Renal cortex interstitium (tissue), 15 donors: Measurements from ENCODE around the gene PTPN3. TPM values are rescaled to one million over a fixed set of nuclear protein-coding genes. Genes with fewer than 3 reads are reported as not detected.
A peak's percentile ranks its signal among the peaks of the same experiment; 100 is the strongest.
"Not testable (repeated sequence)": the region's sequence is repeated elsewhere in the genome, so short reads cannot be mapped to it uniquely, and the experiment has no call there.

ENCODE experiments used
- DNase-seq, 11 donors: peaks; one replicate each; pipeline ENCODE4 v3.0.0-alpha.2; 2013; ENCODE audit warnings: low read depth in 9 of 11, low spot score in 4 of 11; ENCODE audit errors: extremely low read depth in 1 of 11
- long read RNA-seq, 16 experiments: transcript quantifications; one replicate each; lab custom pipeline, GENCODE V29; 2026
- polyA plus RNA-seq, 3 donors: library from polyadenylated mRNA; unstranded; fragments of 120-200 nt; gene quantifications; one replicate each; pipeline ENCODE4 v1.2.1, GENCODE V29; 2013; ENCODE audit not compliant: insufficient read length in 3 of 3

PTPN3 gene, protein sequence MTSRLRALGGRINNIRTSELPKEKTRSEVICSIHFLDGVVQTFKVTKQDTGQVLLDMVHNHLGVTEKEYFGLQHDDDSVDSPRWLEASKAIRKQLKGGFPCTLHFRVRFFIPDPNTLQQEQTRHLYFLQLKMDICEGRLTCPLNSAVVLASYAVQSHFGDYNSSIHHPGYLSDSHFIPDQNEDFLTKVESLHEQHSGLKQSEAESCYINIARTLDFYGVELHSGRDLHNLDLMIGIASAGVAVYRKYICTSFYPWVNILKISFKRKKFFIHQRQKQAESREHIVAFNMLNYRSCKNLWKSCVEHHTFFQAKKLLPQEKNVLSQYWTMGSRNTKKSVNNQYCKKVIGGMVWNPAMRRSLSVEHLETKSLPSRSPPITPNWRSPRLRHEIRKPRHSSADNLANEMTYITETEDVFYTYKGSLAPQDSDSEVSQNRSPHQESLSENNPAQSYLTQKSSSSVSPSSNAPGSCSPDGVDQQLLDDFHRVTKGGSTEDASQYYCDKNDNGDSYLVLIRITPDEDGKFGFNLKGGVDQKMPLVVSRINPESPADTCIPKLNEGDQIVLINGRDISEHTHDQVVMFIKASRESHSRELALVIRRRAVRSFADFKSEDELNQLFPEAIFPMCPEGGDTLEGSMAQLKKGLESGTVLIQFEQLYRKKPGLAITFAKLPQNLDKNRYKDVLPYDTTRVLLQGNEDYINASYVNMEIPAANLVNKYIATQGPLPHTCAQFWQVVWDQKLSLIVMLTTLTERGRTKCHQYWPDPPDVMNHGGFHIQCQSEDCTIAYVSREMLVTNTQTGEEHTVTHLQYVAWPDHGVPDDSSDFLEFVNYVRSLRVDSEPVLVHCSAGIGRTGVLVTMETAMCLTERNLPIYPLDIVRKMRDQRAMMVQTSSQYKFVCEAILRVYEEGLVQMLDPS
- polyA plus RNA-seq: 10 to 100 TPM; 41.1 to 59.7 (median 54.2) TPM
- long read RNA-seq, donor 1, partial matches to known transcripts: 7 of 7 reads
- long read RNA-seq, donor 1, other reads (novel, unspliced or antisense): 0 of 7 reads
- long read RNA-seq, donor 2: 0 reads
- long read RNA-seq, donor 3, full-length matches to known transcripts: 3 of 9 reads
- long read RNA-seq, donor 3, partial matches to known transcripts: 6 of 9 reads
- long read RNA-seq, donor 3, other reads (novel, unspliced or antisense): 0 of 9 reads
- long read RNA-seq, donor 4, full-length matches to known transcripts: 2 of 2 reads
- long read RNA-seq, donor 4, partial matches to known transcripts: 0 of 2 reads
- long read RNA-seq, donor 4, other reads (novel, unspliced or antisense): 0 of 2 reads
- long read RNA-seq, donor 5: 0 reads
- long read RNA-seq, donor 6, full-length matches to known transcripts: 4 of 4 reads
- long read RNA-seq, donor 6, partial matches to known transcripts: 0 of 4 reads
- long read RNA-seq, donor 6, other reads (novel, unspliced or antisense): 0 of 4 reads
- long read RNA-seq, donor 7: 0 reads
- long read RNA-seq, donor 8, full-length matches to known transcripts: 4 of 10 reads
- long read RNA-seq, donor 8, partial matches to known transcripts: 6 of 10 reads
- long read RNA-seq, donor 8, other reads (novel, unspliced or antisense): 0 of 10 reads
- long read RNA-seq, donor 9, full-length matches to known transcripts: 3 of 3 reads
- long read RNA-seq, donor 9, partial matches to known transcripts: 0 of 3 reads
- long read RNA-seq, donor 9, other reads (novel, unspliced or antisense): 0 of 3 reads
- long read RNA-seq, donor 10, full-length matches to known transcripts: 7 of 7 reads
- long read RNA-seq, donor 10, partial matches to known transcripts: 0 of 7 reads
- long read RNA-seq, donor 10, other reads (novel, unspliced or antisense): 0 of 7 reads
- long read RNA-seq, donor 11, full-length matches to known transcripts: 1 of 1 reads
- long read RNA-seq, donor 11, partial matches to known transcripts: 0 of 1 reads
- long read RNA-seq, donor 11, other reads (novel, unspliced or antisense): 0 of 1 reads
- long read RNA-seq, donor 12: 0 reads
- long read RNA-seq, donor 13: 0 reads
- long read RNA-seq, donor 14, full-length matches to known transcripts: 1 of 1 reads
- long read RNA-seq, donor 14, partial matches to known transcripts: 0 of 1 reads
- long read RNA-seq, donor 14, other reads (novel, unspliced or antisense): 0 of 1 reads
- long read RNA-seq, donor 15, full-length matches to known transcripts: 1 of 1 reads
- long read RNA-seq, donor 15, partial matches to known transcripts: 0 of 1 reads
- long read RNA-seq, donor 15, other reads (novel, unspliced or antisense): 0 of 1 reads
- long read RNA-seq, donor 16, full-length matches to known transcripts: 11 of 24 reads
- long read RNA-seq, donor 16, partial matches to known transcripts: 6 of 24 reads
- long read RNA-seq, donor 16, other reads (novel, unspliced or antisense): 7 of 24 reads

DNA sequence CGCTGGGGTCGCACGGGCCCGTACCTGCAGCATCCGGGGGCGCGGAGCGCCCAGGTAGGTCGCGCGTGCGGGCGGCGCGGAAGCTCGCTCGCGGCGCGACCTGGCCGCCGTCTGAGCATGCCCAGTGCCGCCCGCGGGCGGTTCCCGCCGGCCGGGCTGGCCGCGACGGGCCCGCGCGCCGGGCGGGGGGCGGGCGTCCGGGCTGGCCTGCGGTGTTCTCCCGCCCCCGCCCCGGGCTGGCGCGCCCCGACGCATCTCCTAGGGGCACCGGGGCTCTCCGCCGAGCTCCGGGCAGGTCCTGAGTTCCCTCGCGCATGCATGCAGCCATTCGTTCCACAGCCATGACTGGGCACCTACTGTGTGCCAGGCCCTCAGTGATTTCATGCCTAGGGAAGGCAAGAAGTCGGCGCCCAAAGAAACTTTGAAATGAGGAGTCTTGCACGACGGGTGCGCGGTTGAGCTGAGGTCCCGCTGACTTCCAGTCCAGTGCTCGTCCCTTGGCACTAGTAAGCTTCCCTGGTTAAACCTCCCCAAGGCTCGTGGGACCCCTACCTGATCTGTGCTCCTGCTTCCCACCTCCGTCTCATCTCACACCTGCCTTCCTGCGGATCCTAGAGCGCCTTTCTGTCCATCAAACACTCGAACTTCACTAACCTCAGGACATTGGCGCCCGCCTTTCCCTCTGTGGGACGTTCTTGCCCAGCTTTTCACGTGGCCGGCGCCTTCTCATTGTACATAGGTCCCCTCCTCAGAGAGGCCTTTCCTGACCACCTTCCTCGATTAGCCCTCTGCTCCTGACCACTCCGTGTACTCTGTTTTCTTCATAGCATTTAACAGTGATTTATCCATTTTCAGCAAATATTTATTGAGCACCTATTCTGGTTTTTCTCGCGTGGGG is at the start of gene PTPN3:
TSS of gene PTPN3 (minus strand) at position 113 of the 898 bp plus-strand sequence. CDS start 34,873 bp downstream, outside the sequence.
- no peak for DNase-seq

DNA sequence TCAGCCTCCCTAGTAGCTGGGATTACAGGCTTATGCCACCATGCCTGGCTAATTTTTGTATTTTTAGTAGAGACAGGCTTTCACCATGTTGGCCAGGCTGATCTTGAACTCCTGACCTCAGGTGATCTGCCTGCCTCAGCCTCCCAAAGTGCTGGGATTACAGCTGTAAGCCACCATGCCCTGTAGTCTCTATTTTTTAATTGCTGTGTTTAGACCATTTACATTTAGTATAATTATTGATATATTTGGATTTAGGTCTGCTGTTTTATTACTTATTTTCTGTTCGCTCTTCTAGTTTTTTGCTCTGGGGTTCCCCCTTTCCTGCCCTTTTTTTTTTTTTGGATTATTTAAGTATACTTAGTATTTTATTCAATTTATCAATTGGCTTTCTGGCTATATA is 46.8 kb upstream of the PTPN3 start:
- DNase-seq: not testable (repeated sequence)

DNA sequence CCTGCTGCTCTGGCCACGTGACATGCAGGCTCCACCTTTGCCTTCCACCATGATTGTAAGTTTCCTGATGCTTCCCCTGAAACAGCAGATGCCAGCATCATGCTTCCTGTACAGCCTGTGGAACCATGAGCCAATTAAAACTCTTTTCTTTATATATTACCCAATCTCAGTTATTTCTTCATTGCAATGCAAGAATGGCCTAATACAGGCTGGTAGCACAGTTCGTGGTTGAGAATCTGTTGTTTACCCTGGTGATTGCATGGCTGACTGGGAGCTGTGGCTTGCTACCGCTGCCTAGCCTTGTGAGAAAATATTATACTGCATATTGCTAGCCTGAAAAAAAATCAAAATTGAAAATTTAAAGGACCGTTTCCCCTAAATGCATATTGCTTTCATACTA is 44.8 kb upstream of the PTPN3 start:
- DNase-seq: no peak

DNA sequence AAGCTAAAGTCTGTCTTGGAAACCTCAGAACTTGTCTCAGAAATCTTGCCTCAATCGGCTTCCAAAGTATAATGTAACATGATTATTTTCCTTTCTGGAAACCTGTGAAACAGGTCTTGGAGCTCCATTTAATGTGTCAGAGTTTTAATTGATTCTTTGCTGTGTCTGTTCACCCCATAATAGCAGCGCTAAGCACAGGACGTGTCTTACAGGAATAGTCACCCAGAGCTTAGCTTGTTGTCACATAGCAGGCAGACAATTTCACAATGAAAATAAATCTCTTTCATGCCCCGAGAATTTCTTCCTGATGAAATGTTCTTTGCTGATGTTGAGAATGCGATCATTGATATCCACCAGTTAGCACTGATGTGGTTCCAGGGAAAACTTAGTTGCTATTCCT is 40.2 kb upstream of the PTPN3 start:
- no peak for DNase-seq

DNA sequence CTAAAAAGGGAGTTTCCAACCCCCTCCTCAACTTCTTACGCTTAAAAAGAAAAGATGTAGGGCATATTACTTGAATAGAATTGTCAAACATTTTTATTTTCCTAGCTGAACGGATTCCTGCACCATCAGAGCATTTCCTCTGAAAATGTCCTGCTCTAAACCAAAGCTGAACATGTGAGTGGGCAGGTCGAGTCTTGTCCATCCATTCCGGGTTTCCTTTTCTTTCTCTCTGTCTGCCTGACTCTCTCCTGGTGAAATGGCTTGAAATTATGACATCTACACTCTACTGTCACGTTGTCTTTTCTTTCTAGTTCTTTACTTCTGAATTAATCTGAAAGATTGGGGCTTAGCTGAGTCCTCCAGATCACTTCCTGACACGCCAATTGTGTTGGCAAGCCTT is 39.2 kb upstream of the PTPN3 start:
- DNase-seq: no peak

DNA sequence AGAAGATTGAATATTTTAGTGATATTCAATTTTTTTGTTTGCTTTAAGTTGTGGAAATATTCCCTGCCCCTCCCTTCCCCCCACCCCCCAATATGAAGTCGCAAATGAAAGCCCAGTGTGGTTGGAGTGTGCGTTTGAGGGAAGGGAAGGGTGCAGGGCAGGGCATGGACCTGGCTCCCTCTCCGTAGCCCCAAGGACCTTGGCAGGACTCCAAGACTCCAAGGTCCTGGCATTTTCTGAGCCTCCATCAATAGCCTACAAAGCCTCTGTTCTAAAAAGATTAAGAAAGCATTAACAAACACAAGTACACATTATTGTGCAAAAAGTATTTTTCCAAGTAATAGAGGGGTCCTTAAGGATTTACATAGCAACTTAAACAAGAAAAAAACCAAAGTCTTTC is 38.8 kb upstream of the PTPN3 start:
- no peak for DNase-seq

DNA sequence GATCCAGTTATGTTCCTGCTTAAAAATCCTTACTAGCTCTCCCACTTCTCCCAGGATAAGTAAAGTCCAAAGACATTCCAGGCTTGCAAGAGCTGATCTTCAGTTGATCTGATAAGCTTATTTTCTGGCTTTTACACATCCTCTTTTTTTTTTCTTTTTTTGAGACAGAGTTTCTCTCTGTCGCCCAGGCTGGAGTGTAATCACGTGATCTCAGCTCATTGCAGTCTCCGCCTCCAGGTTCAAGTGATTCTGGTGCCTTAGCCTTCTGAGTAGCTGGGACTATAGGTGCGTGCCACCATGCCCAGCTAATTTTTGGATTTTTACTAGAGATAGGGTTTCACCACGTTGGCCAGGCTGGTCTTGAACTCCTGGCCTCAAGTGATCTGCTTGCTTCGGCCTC is 37.3 kb upstream of the PTPN3 start:
- DNase-seq: no peak

DNA sequence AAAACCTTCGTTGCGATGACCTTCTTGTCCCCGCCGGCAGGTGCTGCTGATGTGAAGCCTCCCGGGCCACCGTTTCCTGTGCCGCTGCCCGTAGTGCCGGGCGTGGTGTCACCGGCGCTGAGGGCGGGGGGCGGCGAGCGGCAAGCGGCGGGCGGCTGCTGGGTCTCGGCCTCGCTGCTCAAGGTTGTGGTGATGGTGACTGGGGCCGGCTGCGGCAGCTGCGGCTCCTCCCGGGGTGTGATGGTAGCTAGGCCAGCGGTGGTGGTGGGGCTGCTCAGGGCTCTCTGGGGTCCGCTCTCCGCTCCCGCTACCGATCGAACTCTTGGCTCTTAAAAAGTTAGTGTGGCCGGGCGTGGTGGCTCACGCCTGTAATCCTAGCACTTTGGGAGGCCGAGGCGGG is 36.0 kb upstream of the PTPN3 start:
- DNase-seq: no peak

DNA sequence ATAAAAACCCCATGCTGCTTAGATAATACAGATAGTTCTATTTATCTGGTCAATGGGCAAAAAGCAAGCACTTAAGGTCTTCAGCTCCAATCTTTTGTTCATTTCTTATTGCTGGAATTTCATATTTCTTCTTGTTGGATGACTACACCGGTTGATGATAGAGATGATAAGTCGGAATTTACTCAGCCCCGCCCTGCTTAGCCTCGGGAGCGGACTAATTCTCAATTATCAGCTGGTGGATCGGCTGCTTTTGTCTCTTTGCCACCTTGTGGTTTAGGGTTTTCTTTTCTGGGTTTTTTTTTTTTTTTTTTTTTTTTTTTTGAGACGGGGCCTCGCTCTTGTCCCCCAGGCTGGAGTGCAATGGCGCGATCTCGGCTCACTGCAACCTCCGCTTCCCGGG is 34.5 kb upstream of the PTPN3 start:
- not testable (repeated sequence) for DNase-seq

DNA sequence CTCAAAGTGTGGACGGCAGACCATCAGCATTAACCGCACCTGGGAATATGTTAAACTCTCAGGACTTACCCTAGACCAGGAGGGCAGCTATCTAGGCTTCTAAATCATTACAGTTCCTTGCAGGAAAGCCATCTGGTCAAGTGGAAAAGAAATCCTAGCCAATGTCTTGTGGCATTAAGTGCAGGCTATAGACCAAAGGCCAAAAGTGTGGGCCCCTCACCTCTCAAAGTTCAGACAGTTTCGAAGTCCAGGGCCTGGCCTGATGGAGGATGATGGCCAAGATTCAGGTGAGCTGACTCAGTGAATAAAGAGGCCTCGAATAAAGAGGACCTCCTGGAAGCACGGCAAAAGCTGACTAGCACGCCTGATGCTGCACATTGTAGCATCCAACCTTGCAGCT is 24.0 kb upstream of the PTPN3 start:
- no peak for DNase-seq

DNA sequence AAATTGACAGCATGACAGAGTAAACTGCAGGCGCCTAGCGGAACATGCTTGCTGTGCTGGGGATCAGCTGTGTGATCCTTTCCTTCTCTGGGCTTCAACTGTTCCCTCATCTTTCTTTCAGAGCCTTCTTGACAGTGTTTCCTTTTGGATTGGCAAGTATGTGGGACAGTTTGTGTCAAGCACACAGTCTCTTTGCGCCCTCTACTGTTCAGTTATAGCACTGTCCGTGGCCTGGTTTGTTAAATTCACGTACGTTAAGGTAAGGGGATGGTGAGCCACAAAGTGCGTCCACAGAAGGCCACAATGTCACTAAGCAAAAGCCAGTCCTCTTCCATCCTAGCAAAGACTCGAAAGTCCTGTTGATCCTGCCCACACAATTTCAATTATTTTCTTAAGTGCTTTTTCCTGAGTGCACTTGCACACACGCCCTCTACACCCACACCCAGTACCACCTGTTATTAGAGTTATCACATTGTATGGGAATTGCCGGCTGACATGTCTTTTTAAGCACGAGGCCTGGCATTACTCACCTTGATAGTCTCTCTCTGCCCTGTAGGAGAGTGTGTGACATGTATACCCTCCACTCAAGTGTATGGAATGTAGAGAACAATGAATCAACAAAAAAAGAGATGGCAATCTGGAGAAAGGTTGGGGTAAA is 22.5 kb upstream of the PTPN3 start:
- peak in 8 of 11 donors; percentile 55 to 73 (median 66) for DNase-seq

DNA sequence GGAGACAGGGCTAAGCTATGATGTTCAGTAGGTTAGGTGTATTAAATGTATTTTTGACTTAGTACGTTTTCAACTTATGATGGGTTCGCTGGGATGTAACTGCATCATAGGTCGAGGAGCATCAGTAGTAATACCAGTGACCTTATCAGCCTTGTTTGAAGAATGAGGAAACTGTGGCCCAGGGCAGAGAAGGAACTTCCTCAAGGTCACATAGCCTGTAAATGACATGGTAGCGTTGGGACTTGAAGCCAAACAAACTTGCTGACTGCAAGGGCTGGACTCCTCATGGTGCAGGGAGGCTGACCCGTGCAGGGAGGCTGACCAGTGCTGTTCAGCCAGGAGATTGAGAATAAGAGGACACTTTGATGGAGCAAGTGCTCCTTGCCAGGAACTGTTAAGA is 21.3 kb upstream of the PTPN3 start:
- DNase-seq: no peak

DNA sequence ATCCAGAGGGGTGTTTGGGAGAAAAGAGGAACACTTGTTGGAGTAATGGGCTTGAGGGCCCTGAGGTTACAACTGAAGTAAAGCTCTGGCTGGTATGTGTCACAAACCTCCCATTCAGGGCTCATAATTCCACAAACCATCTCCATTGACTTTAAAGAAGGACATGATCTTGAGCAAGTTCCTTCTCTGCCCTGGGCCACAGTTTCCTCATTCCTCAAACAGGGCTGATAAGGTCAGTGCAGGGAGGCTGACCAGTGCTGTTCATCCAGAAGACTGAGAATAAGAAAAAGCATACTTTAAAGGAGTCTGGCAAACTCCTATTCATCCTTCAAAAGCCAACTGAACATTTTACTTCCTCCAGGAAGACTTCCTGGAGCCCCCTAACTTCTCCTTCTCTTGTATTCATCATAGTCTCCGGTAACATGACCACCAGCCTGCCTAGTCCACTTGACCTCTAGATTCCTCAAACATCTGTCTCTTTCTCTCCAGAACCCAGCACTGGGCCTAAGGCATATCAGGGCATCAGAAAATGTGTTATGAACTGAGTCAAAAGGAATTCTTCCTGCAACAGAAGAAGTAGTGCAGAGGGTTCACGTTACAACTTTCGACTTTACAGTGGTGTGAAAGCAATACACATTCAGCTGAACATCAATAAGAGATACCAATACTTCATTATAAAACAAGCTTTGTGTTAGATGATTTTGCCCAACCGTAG is 20.7 kb upstream of the PTPN3 start:
- no peak for DNase-seq

DNA sequence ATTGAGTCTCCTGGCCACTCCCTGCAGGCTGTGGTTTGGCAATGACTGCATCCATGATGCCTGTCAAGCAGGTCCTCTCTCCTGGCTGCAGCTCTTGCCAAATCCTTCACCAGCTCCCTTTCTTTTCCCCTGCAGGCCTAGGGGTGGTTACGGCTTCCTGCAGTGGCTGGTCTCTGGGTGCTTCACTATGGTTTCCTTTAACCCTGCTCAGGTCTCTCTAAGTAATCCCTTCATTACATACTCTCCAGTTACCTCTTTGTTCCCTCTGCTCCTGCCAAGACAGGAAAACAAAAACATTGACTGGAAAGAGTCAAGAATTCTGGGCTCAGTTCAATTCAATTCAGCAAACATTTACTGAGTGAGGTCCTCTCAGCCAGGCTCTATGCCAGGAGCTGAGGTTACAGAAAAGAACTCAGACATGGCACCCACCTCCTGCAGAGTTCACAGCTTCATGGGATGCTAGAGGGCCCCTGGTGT is 19.8 kb upstream of the PTPN3 start:
- no peak for DNase-seq

DNA sequence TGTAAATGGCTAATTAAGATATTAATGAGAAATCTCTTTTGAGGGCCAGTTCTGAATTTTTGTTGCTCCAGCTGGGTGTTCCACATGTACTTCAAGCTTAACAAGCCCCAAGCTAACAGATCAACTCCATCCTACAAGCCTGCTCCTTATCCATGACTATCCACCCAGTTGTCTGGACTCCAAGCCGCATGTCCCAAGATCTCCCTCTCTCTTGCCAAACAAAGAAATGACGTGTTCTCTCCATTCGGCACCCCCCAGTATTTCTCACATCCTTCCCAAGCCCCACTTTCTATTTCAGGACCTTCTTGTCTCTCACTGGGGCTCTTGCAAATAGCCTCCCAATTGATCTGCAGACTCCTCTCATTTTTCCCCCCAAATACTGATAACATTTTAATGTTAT is 15.8 kb upstream of the PTPN3 start:
- DNase-seq: no peak
